Purkinje cell (primary cell): ENCODE results near the gene SFT2D3. TPM values are rescaled to one million over a fixed set of nuclear protein-coding genes. Genes with fewer than 3 reads are reported as not detected.

Source experiments
- polyA plus RNA-seq: library from polyadenylated mRNA; unstranded; fragments of >200 nt; fragmentation: Nextera tagmentation; gene quantifications from 2 replicates; pipeline ENCODE4 v1.2.1, GENCODE V29; 2014

Gene SFT2D3, protein sequence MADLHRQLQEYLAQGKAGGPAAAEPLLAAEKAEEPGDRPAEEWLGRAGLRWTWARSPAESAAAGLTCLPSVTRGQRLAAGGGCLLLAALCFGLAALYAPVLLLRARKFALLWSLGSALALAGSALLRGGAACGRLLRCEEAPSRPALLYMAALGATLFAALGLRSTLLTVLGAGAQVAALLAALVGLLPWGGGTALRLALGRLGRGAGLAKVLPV
- 0.64 TPM in 1 of 2 replicates, not detected in the other for polyA plus RNA-seq

DNA sequence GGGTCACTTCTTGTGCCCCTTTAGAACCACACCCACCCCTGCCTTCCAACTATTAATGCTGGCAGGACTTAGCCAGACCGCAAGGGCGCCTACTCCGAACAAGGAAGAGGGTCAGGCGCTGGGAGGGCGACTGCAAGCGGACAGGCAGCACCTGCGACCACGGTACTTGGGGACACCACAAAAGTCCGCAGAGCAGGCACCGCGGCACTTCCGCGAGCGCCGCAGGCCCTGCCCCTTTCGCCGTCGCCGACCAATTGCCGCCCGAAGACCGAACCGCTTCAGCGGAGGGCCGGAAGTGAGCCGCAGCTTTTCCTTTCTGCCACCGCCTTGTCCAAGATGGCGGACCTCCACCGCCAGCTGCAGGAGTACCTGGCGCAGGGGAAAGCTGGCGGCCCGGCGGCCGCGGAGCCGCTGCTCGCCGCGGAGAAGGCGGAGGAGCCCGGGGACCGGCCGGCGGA lies at the start of gene SFT2D3:
Gene SFT2D3, plus strand, starts transcription at position 305 of the 458 bp plus-strand sequence. Its CDS starts 32 bp downstream, at position 337.

DNA sequence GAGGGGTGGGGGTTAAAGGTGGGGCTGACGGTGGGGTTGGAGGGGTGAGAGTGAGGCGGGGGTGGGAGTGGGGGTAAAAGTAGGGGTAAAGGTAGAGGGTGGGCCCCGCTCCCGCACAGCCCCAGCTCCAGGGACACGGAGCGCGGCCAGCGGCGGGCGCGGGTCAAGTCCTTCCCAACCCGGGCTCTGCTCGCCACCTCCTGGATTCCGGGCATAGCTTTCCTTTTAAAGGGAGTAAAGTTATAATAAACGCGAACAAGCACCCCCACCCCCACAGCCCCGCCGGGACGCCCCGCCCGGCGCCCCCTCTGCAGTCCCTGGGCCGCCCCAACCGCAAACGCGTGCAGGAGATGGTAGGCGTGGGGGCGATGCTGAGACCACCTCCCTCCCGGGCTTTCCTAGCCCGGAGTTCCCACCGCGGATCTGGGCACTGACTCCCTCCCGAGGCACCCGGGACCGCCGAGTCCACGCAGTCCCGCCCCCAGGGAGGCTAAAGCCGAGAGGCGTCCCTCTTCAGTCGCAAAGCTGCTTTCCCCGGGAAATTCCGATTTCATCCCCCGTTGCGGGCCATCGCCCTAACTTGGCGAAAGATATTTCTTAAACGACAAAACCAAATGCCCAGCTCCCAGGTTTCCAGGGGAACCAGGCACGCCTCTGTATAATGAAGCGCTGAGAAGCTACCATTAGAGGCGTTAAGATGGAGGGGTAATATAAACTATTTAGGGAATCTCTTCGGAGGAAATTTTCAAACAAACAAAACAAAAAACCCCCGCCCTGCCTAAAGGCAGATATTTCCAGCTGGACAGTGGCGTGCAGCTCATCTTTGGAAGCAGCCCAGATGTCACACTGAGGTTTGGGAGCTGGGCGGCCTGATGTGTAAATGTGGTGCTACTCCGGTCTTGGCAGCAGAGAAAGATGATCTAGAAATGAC lies 25.7 kb upstream of the SFT2D3 start, which contains the start of gene LIMS2:
Gene LIMS2, minus strand, starts transcription at position 200 of the 931 bp plus-strand sequence. CDS start 506 bp downstream, outside the sequence.

Other genes starting within 250 kb of the SFT2D3 start
- 28.2 and 35.4 TPM in 2 replicates for gene IWS1, start 175.0 kb upstream of the SFT2D3 start, polyA plus RNA-seq
- gene MYO7B, start 165.8 kb upstream of the SFT2D3 start, polyA plus RNA-seq, result not detected in 2 replicates
- 0.12 and 0.71 TPM in 2 replicates for gene GPR17, start 55.3 kb upstream of the SFT2D3 start, polyA plus RNA-seq
- gene LIMS2, start 26.0 kb upstream of the SFT2D3 start, polyA plus RNA-seq, result 0.17 and 2.3 TPM in 2 replicates
- 48.4 and 50.4 TPM in 2 replicates for gene WDR33, start 109.7 kb downstream of the SFT2D3 start, polyA plus RNA-seq
- 7.7 and 10.2 TPM in 2 replicates for gene POLR2D, start 156.7 kb downstream of the SFT2D3 start, polyA plus RNA-seq
- 5.0 and 5.2 TPM in 2 replicates for gene AMMECR1L, start 184.5 kb downstream of the SFT2D3 start, polyA plus RNA-seq